Mucosa of stomach (tissue), 1 donor: Measurements from ENCODE around the gene TMEM269.

ENCODE experiments used
- H3K27me3 ChIP-seq: one replicate; pipeline ENCODE4 v1.7.0; 2013; ENCODE audit warnings: mild to moderate bottlenecking, low read length; ENCODE audit not compliant: control insufficient read depth, insufficient read depth
- H3K36me3 ChIP-seq: one replicate; pipeline ENCODE4 v1.7.0; 2013; ENCODE audit warnings: low read length; ENCODE audit not compliant: control insufficient read depth, insufficient read depth
- H3K4me1 ChIP-seq: one replicate; pipeline ENCODE4 v1.7.0; 2013; ENCODE audit warnings: mild to moderate bottlenecking, low read length; ENCODE audit not compliant: control insufficient read depth, insufficient read depth
- H3K4me3 ChIP-seq: one replicate; pipeline ENCODE4 v1.7.0; 2013; ENCODE audit warnings: low read length
- H3K9ac ChIP-seq: one replicate; pipeline ENCODE4 v1.7.0; 2013; ENCODE audit warnings: mild to moderate bottlenecking, low read length, moderate library complexity
- H3K9me3 ChIP-seq: one replicate; pipeline ENCODE4 v1.7.0; 2013; ENCODE audit warnings: mild to moderate bottlenecking, low read length, moderate library complexity; ENCODE audit not compliant: control insufficient read depth
- donor health status: Pancreatic carcinoma.

The TMEM269 gene

GRCh38 chr1:42766741-42767509 is 17.9 kb upstream of the TMEM269 start, which contains the start of the genes C1orf50 and P3H1:
Gene C1orf50, plus strand, starts transcription at chr1:42767249. Its CDS starts 63 bp downstream, at chr1:42767312.
Gene P3H1, minus strand, starts transcription at chr1:42767028. Its CDS starts 57 bp downstream, at chr1:42766971.
- Histone ChIP-seq H3K4me3 (peak within 1 kb of the TSS; percentile 83), H3K9me3 (no peaks in the 10 kb centered on the region), H3K9ac (peak within 1 kb of the TSS; percentile 95), H3K4me1 (peaks cover 10% of the 10 kb centered on the region), H3K27me3 (no peaks in the 10 kb centered on the region), H3K36me3 (no peaks in the 10 kb centered on the region)

- Histone ChIP-seq H3K9me3 (no peaks in the 10 kb centered on the region), H3K27me3 (no peaks in the 10 kb centered on the region), H3K4me3 (peak overlapping the region; percentile 83), H3K36me3 (no peaks in the 10 kb centered on the region), H3K9ac (peak overlapping the region; percentile 95), H3K4me1 (peaks cover 6% of the 10 kb centered on the region)
Measured at GRCh38 chr1:42767510-42768000, 17.2 kb upstream of the TMEM269 start.

GRCh38 chr1:42768172-42768571 is 16.6 kb upstream of the TMEM269 start:
- Histone ChIP-seq H3K4me3 (no peak overlapping the region), H3K4me1 (peaks cover 4% of the 10 kb centered on the region), H3K9me3 (no peaks in the 10 kb centered on the region), H3K36me3 (no peaks in the 10 kb centered on the region), H3K27me3 (no peaks in the 10 kb centered on the region), H3K9ac (no peak overlapping the region)

- Histone ChIP-seq H3K9me3 (no peaks in the 10 kb centered on the region), H3K27me3 (no peaks in the 10 kb centered on the region), H3K36me3 (no peaks in the 10 kb centered on the region), H3K4me3 (no peak overlapping the region), H3K9ac (no peak overlapping the region), H3K4me1 (peaks cover 4% of the 10 kb centered on the region)
Measured at GRCh38 chr1:42769811-42770210, 15.0 kb upstream of the TMEM269 start.

- Histone ChIP-seq H3K36me3 (peaks cover 15% of the 10 kb centered on the region), H3K9ac (no peak overlapping the region), H3K4me1 (no peaks in the 10 kb centered on the region)
Measured at GRCh38 chr1:42773420-42773819, 11.4 kb upstream of the TMEM269 start.

GRCh38 chr1:42774928-42775526 is 9.8 kb upstream of the TMEM269 start:
- Histone ChIP-seq H3K4me1 (no peaks in the 10 kb centered on the region), H3K9ac (no peak overlapping the region), H3K27me3 (no peaks in the 10 kb centered on the region), H3K36me3 (peaks cover 15% of the 10 kb centered on the region), H3K9me3 (no peaks in the 10 kb centered on the region), H3K4me3 (no peak overlapping the region)

More at GRCh38 chr1:42773420-42773819, 11.4 kb upstream of the TMEM269 start:
- H3K9me3 ChIP-seq, result no peaks in the 10 kb centered on the region
- no peaks in the 10 kb centered on the region for H3K27me3 ChIP-seq
- H3K4me3 ChIP-seq, result no peak overlapping the region

- no peaks in the 10 kb centered on the region for H3K27me3 ChIP-seq
- peaks cover 15% of the 10 kb centered on the region for H3K36me3 ChIP-seq
Measured at GRCh38 chr1:42776502-42776901, 8.3 kb upstream of the TMEM269 start.

GRCh38 chr1:42777852-42778251 is 6.9 kb upstream of the TMEM269 start:
- no peak overlapping the region for H3K4me3 ChIP-seq
- H3K4me1 ChIP-seq, result no peaks in the 10 kb centered on the region
- no peak overlapping the region for H3K9ac ChIP-seq
- no peaks in the 10 kb centered on the region for H3K9me3 ChIP-seq
- no peaks in the 10 kb centered on the region for H3K27me3 ChIP-seq
- peaks cover 15% of the 10 kb centered on the region for H3K36me3 ChIP-seq

More at GRCh38 chr1:42776502-42776901, 8.3 kb upstream of the TMEM269 start:
- Histone ChIP-seq H3K4me3 (no peak overlapping the region), H3K9me3 (no peaks in the 10 kb centered on the region), H3K4me1 (no peaks in the 10 kb centered on the region), H3K9ac (no peak overlapping the region)

GRCh38 chr1:42779725-42780124 is 5.1 kb upstream of the TMEM269 start:
- Histone ChIP-seq H3K4me3 (no peak overlapping the region), H3K27me3 (peaks cover under 1% of the 10 kb centered on the region), H3K36me3 (peaks cover 15% of the 10 kb centered on the region), H3K9ac (no peak overlapping the region), H3K9me3 (no peaks in the 10 kb centered on the region), H3K4me1 (peaks cover 1% of the 10 kb centered on the region)

GRCh38 chr1:42780176-42780575 is 4.6 kb upstream of the TMEM269 start:
- no peak overlapping the region for H3K9ac ChIP-seq
- peaks cover 6% of the 10 kb centered on the region for H3K4me1 ChIP-seq
- H3K36me3 ChIP-seq, result peaks cover 15% of the 10 kb centered on the region
- peaks cover 5% of the 10 kb centered on the region for H3K27me3 ChIP-seq
- no peaks in the 10 kb centered on the region for H3K9me3 ChIP-seq
- H3K4me3 ChIP-seq, result no peak overlapping the region

- Histone ChIP-seq H3K9ac (no peak overlapping the region), H3K4me3 (no peak overlapping the region), H3K9me3 (no peaks in the 10 kb centered on the region), H3K4me1 (peaks cover 7% of the 10 kb centered on the region), H3K27me3 (peaks cover 13% of the 10 kb centered on the region), H3K36me3 (no peaks in the 10 kb centered on the region)
Measured at GRCh38 chr1:42783092-42783491, 1.7 kb upstream of the TMEM269 start.

- no peaks in the 10 kb centered on the region for H3K9me3 ChIP-seq
- peaks cover 7% of the 10 kb centered on the region for H3K4me1 ChIP-seq
- no peak overlapping the region for H3K4me3 ChIP-seq
- H3K27me3 ChIP-seq, result peaks cover 13% of the 10 kb centered on the region
- no peaks in the 10 kb centered on the region for H3K36me3 ChIP-seq
- H3K9ac ChIP-seq, result no peak overlapping the region
Measured at GRCh38 chr1:42784547-42784945, 245 bp upstream of the TMEM269 start.
